ENCODE measurements around the gene MEIOB. TPM values are rescaled to one million over a fixed set of nuclear protein-coding genes. Genes with fewer than 3 reads are reported as not detected.

Gene MEIOB
- total RNA-seq, 1 experiment from 2014 or later = not detected

DNA sequence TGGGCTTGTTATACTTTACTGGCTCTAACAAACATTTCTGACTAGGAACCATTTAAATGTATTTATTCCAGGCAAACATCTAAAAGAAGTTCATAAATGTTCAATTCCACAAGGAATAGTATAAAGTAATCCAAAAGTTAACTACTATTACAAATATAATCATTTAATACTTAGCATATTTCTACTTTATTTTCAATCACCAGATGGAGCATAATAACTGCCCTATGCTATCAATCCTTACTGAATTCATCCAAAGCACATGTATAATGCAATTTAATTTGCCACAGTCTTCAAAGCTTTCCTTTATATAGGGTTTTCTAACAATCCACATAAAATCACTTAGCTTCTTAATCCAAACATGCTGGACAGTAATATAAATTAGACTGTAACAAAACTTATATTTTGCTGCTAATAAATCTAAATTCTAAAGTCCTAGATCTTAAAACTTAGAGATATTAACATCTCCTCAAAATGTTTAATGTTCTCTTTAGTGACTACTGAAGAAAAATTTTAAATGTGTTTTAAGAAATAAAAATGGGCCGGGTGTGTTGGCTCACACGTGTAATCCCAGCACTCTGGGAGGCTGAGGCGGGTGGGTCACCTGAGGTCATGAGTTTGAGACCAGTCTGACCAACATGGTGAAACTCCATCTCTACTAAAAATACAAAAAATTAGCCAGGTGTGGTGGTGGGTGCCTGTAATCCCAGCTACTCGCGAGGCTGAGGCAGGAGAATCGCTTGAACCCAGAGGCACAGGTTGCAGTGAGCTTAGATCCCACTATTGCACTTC is 5.9 kb downstream of the MEIOB start:
- Mint-ChIP-seq H3K27ac (ENCODE audit: low read depth, unreplicated experiment) (no peak overlapping the region), H3K36me3 (ENCODE audit: insufficient read depth, unreplicated experiment) (no peaks in the 10 kb centered on the region), H3K9me3 (ENCODE audit: unreplicated experiment) (no peaks in the 10 kb centered on the region), H3K4me1 (ENCODE audit: insufficient read depth, unreplicated experiment) (peaks cover 11% of the 10 kb centered on the region), H3K27me3 (ENCODE audit: insufficient read depth, unreplicated experiment) (no peaks in the 10 kb centered on the region), H3K4me3 (ENCODE audit: unreplicated experiment) (no peak overlapping the region)
- no peak for DNase-seq (ENCODE audit: unreplicated experiment)
- CTCF ChIA-PET = interaction anchor here (0.7 to 10.8 kb wide), 6 partner anchors 13 to 83 kb away, joined by 3 to 105 read pairs (median 4); no protein-coding TSS in a partner anchor
- POLR2A ChIA-PET = interaction anchor here (0.9 to 1.9 kb wide), 5 partner anchors 39 to 160 kb away, joined by 3 to 6 read pairs (median 4); partner anchors contain the start of genes FAHD1, HAGH, MAPK8IP3 and MSRB1
- BruUV-seq (replicated peaks) = no TSS peak
- TF ChIP-seq, protein P1, sequence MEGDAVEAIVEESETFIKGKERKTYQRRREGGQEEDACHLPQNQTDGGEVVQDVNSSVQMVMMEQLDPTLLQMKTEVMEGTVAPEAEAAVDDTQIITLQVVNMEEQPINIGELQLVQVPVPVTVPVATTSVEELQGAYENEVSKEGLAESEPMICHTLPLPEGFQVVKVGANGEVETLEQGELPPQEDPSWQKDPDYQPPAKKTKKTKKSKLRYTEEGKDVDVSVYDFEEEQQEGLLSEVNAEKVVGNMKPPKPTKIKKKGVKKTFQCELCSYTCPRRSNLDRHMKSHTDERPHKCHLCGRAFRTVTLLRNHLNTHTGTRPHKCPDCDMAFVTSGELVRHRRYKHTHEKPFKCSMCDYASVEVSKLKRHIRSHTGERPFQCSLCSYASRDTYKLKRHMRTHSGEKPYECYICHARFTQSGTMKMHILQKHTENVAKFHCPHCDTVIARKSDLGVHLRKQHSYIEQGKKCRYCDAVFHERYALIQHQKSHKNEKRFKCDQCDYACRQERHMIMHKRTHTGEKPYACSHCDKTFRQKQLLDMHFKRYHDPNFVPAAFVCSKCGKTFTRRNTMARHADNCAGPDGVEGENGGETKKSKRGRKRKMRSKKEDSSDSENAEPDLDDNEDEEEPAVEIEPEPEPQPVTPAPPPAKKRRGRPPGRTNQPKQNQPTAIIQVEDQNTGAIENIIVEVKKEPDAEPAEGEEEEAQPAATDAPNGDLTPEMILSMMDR (IDR thresholded peaks at IDR 0.05; ENCODE audit: unreplicated experiment) = no peak
- intact Hi-C loops (cut with micrococcal nuclease) = loop anchor here (2.0 kb wide), 1 partner anchor 63 kb away; no protein-coding TSS in a partner anchor

DNA sequence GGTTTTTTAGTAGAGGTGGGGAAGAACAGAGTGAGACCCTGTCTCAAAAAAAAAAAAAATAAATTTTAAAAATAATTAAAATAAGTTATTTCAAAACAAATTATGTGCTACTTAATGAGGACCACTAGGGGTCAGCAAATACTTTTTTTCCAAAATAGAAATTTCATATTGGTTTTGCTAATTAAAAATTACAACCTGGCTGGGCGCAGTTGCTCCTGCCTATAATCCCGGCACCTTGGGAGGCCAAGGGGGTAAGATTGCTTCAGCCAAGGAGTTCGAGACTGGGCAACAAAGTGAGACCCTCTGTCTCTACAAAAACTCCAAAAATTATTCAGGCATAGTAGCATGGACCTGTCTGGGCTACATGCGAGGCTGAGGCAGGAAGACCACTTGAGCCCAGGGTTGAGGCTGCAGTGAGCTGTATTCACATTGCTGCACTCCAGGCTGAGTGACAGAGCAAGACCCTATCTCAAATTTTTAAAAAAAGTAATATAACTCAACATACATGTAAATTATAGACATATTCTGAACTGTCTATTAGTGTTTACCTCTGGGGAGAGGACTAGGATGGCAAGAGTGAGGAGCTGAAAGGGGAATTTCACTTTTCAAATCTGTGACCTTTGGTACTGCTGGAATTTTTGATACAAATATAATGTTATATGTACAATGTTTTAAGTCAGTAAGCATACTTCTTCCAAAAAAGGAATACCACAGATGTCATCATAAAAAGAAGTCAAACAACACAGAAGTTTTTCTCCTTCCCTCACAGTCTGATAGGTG is 8.1 kb downstream of the MEIOB start:
- no peak overlapping the region for H3K27ac Mint-ChIP-seq (ENCODE audit: low read depth, unreplicated experiment)
- peaks cover 21% of the 10 kb centered on the region for H3K27me3 Mint-ChIP-seq (ENCODE audit: insufficient read depth, unreplicated experiment)
- CTCF ChIA-PET = interaction anchor here (0.6 to 10.8 kb wide), 12 partner anchors 9 to 939 kb away, joined by 3 to 105 read pairs (median 4); partner anchors contain the start of genes FAHD1, HAGH and RNF151

DNA sequence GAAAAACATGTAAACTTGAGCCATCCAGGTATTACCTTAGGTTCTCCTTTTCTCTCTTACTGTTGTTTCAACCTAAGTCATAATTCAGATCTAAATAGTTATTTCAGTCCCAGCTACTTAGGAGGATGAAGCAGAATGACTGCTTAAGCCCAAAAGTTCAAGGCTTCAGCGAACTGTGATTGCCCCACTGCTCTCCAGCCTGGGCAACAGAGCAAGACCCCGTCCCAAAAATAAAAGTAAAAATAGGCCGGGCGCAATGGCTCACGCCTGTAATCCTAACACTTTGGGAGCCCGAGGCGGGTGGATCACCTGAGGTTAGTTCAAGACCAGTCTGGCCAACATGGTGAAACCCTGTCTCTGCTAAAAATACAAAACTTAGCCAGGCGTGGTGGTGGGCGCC is 9.6 kb downstream of the MEIOB start:
- intact Hi-C loops (cut with micrococcal nuclease) = loop anchor here (5.0 kb wide), 1 partner anchor 280 kb away; no protein-coding TSS in a partner anchor
- ChIA-PET CTCF (interaction anchor here (0.9 to 10.8 kb wide), 9 partner anchors 8 to 103 kb away, joined by 3 to 105 read pairs (median 4); no protein-coding TSS in a partner anchor), POLR2A (interaction anchor here (0.6 to 2.0 kb wide), 9 partner anchors 8 to 147 kb away, joined by 3 to 8 read pairs (median 3); partner anchors contain the start of genes GFER, MSRB1, NUBP2 and RPS2)
- TF ChIP-seq, protein P1 (IDR thresholded peaks at IDR 0.05; ENCODE audit: unreplicated experiment) = no peak
- Mint-ChIP-seq H3K36me3 (ENCODE audit: insufficient read depth, unreplicated experiment) (no peaks in the 10 kb centered on the region), H3K4me3 (ENCODE audit: unreplicated experiment) (no peak overlapping the region), H3K4me1 (ENCODE audit: insufficient read depth, unreplicated experiment) (no peaks in the 10 kb centered on the region), H3K27me3 (ENCODE audit: insufficient read depth, unreplicated experiment) (peaks cover 36% of the 10 kb centered on the region), H3K9me3 (ENCODE audit: unreplicated experiment) (no peaks in the 10 kb centered on the region), H3K27ac (ENCODE audit: low read depth, unreplicated experiment) (no peak overlapping the region)
- BruUV-seq (replicated peaks) = no TSS peak
- DNase-seq (ENCODE audit: unreplicated experiment) = no peak

More for the DNA sequence above, 8.1 kb downstream of the MEIOB start:
- intact Hi-C loops (cut with micrococcal nuclease) = loop anchor here (2.0 to 5.0 kb wide), 2 partner anchors 65 to 278 kb away; no protein-coding TSS in a partner anchor
- no peaks in the 10 kb centered on the region for H3K9me3 Mint-ChIP-seq (ENCODE audit: unreplicated experiment)
- H3K4me1 Mint-ChIP-seq (ENCODE audit: insufficient read depth, unreplicated experiment) = no peaks in the 10 kb centered on the region
- no peak overlapping the region for H3K4me3 Mint-ChIP-seq (ENCODE audit: unreplicated experiment)
- peak; percentile 42 for DNase-seq (ENCODE audit: unreplicated experiment)
- no peaks in the 10 kb centered on the region for H3K36me3 Mint-ChIP-seq (ENCODE audit: insufficient read depth, unreplicated experiment)
- POLR2A ChIA-PET = interaction anchor here (0.6 to 1.2 kb wide), 4 partner anchors 22 to 88 kb away, joined by 3 to 4 read pairs (median 4); partner anchors contain the start of gene MSRB1
- TF ChIP-seq, protein P1 (IDR thresholded peaks at IDR 0.05; ENCODE audit: unreplicated experiment) = peak; percentile 67
- BruUV-seq (replicated peaks) = no TSS peak
